Endothelial cell (in vitro differentiated cells): ENCODE data around the gene MXRA7. TPM values are rescaled to one million over a fixed set of nuclear protein-coding genes. Genes with fewer than 3 reads are reported as not detected.

Experiments
- DNase-seq: peaks from one replicate; pipeline ENCODE4 v3.0.0; 2021; ENCODE audit warnings: low spot score
- H3K27ac Mint-ChIP-seq: one replicate; pipeline ENCODE4 v1.8.0; 2021; ENCODE audit warnings: mixed read lengths, inconsistent platforms; ENCODE audit not compliant: unreplicated experiment
- H3K27me3 Mint-ChIP-seq: one replicate; pipeline ENCODE4 v1.8.0; 2021; ENCODE audit warnings: mild to moderate bottlenecking, moderate library complexity, mixed read lengths, inconsistent platforms; ENCODE audit not compliant: unreplicated experiment
- H3K36me3 Mint-ChIP-seq: one replicate; pipeline ENCODE4 v1.8.0; 2021; ENCODE audit warnings: mild to moderate bottlenecking, low read depth, mixed read lengths, inconsistent platforms; ENCODE audit not compliant: unreplicated experiment
- H3K4me1 Mint-ChIP-seq: one replicate; pipeline ENCODE4 v1.8.0; 2021; ENCODE audit warnings: mild to moderate bottlenecking, mixed read lengths, inconsistent platforms; ENCODE audit not compliant: unreplicated experiment
- H3K4me3 Mint-ChIP-seq: one replicate; pipeline ENCODE4 v1.8.0; 2021; ENCODE audit warnings: mild to moderate bottlenecking, mixed read lengths, inconsistent platforms; ENCODE audit not compliant: unreplicated experiment
- H3K9me3 Mint-ChIP-seq: one replicate; pipeline ENCODE4 v1.8.0; 2021; ENCODE audit warnings: mixed read lengths, inconsistent platforms; ENCODE audit not compliant: unreplicated experiment
- total RNA-seq: library from RNA; stranded (reverse); fragmentation: NEBNext Ultra II Directional; extraction: Animal tissue kit (Norgen Biotek cat#: 25700); gene quantifications from one replicate; pipeline ENCODE4 v1.2.1, GENCODE V29; 2021; ENCODE audit not compliant: unreplicated experiment
- TF ChIP-seq, protein P1 (sequence below): fragments of 200-600 bp; sonication (generic); IDR thresholded peaks from one replicate; pipeline ENCODE4 v1.5.0; 2021; ENCODE audit warnings: antibody characterized with exemption; ENCODE audit not compliant: unreplicated experiment

MXRA7 gene
- total RNA-seq, 1 donor from 2014 or later = 51.6 TPM

DNA sequence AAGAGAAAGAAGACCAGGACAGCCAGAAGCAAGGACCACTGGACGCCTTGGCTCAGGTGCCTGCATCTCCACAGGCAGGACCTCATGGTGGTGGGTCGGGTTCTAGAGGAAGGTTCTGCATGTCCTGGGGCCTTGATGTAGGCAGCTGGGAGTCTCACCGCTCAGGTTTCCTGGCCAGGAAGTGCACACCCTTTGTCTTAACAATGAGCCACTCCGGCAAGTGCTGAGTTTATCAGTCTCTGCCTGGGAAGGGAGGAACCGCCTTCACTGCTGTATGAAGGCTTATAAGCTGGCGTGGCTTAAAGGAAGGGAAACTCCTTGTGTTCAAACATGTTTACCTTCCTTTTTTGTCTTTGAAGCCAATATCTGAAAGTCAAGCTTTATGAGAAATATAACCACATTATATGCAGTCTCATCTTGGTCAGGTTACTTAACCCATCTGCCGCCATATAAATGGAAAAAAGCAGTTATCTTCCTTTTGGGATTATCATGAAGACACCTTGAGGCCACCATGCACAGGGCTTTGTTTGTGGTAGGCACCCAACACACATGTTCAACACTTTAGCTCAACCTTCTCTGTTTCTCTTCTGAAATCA is 67.1 kb downstream of the MXRA7 start, which contains the start of gene ST6GALNAC1:
TSS of gene ST6GALNAC1 (minus strand) at position 205 of the 596 bp plus-strand sequence. CDS start at position 86, 119 bp downstream.
- Mint-ChIP-seq H3K4me1 (peaks cover 17% of the 10 kb centered on the region), H3K27ac (peak within 1 kb of the TSS; percentile 58), H3K27me3 (no peaks in the 10 kb centered on the region), H3K9me3 (no peaks in the 10 kb centered on the region), H3K36me3 (no peaks in the 10 kb centered on the region), H3K4me3 (peak within 1 kb of the TSS; percentile 58)
- TF ChIP-seq, protein P1, sequence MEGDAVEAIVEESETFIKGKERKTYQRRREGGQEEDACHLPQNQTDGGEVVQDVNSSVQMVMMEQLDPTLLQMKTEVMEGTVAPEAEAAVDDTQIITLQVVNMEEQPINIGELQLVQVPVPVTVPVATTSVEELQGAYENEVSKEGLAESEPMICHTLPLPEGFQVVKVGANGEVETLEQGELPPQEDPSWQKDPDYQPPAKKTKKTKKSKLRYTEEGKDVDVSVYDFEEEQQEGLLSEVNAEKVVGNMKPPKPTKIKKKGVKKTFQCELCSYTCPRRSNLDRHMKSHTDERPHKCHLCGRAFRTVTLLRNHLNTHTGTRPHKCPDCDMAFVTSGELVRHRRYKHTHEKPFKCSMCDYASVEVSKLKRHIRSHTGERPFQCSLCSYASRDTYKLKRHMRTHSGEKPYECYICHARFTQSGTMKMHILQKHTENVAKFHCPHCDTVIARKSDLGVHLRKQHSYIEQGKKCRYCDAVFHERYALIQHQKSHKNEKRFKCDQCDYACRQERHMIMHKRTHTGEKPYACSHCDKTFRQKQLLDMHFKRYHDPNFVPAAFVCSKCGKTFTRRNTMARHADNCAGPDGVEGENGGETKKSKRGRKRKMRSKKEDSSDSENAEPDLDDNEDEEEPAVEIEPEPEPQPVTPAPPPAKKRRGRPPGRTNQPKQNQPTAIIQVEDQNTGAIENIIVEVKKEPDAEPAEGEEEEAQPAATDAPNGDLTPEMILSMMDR = no peak
- peak; percentile 16 for DNase-seq

DNA sequence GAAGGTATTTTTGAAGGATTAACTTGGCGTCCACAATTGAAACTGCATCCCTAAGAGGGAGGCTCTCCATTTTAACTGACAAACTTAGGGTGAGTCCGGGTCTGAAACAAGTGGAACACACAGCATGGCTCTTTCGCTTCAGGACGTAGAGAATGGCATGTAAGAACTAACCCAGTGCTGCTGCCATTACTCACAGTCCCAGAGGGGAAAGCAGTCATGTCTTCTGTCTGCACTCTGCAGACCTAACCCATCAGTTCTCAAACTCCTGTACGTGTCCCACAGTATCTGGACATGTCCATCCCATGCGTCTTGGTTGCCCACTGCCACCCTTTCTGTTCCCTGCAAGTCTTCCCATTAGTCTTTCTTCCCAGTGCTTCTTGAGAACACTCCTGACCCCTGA is 67.8 kb downstream of the MXRA7 start:
- peaks cover 17% of the 10 kb centered on the region for H3K4me1 Mint-ChIP-seq
- peak overlapping the region; percentile 58 for H3K4me3 Mint-ChIP-seq
- H3K36me3 Mint-ChIP-seq = no peaks in the 10 kb centered on the region
- no peaks in the 10 kb centered on the region for H3K27me3 Mint-ChIP-seq
- TF ChIP-seq, protein P1 = no peak
- H3K9me3 Mint-ChIP-seq = no peaks in the 10 kb centered on the region
- no peak for DNase-seq
- peak overlapping the region; percentile 58 for H3K27ac Mint-ChIP-seq

DNA sequence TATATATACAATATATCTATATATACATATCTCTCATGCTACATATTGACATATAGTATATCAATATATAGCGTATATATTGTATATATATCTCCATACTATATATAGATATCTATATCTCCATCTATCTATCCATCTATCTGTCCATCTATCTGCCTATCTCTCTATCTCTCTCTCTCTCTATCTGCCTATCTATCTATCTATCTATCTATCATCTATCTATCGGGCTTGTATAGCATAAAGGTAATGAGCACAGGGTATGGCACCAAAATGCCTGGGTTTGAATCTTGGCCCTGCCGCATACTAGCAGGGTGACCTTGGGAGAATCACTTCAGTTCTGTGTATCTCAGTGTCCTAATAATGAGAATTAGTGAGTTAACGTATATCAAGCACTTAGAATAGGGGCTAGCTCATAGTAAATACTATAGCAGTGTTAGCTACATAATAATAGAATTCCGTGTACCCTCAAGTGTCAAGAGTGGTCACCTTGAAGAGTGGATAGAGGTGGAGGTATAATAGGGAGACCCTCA is 68.7 kb downstream of the MXRA7 start:
- H3K9me3 Mint-ChIP-seq = no peaks in the 10 kb centered on the region
- no peak overlapping the region for H3K4me3 Mint-ChIP-seq
- no peaks in the 10 kb centered on the region for H3K27me3 Mint-ChIP-seq
- DNase-seq = no peak
- TF ChIP-seq, protein P1 = no peak
- no peak overlapping the region for H3K27ac Mint-ChIP-seq
- H3K4me1 Mint-ChIP-seq = peaks cover 17% of the 10 kb centered on the region
- H3K36me3 Mint-ChIP-seq = no peaks in the 10 kb centered on the region

DNA sequence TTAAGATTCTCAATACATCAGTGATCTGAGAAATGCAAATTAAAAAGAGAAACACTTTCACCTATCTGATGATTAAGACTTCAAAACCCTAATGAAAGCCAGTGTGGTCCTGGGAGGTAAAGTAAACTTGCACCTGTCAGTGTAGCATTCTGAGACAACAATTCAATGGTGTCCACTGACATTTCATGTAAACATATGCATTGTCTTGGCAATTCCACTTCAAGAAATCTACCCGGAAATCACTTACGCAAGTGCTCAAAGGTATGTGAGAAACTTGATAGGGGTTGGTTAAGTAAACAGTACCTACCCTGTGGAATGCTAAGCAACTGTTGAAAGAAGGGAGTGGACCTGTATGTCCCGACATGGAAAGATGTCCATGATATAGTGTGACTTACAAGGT is 69.3 kb downstream of the MXRA7 start:
- Mint-ChIP-seq H3K4me3 (no peak overlapping the region), H3K4me1 (peaks cover 17% of the 10 kb centered on the region), H3K9me3 (no peaks in the 10 kb centered on the region), H3K36me3 (no peaks in the 10 kb centered on the region), H3K27me3 (no peaks in the 10 kb centered on the region), H3K27ac (no peak overlapping the region)
- DNase-seq = no peak
- TF ChIP-seq, protein P1 = no peak
